Motor neuron (in vitro differentiated cells): Measurements from ENCODE around the gene SNAPC2. TPM values are rescaled to one million over a fixed set of nuclear protein-coding genes. Genes with fewer than 3 reads are reported as not detected.

Experiments
- ATAC-seq, 8 experiments: fragments of 200-7000 bp; cut with Tn5 transposase; replicated peaks in 6 of 8; 2 replicates each; pipeline ENCODE4 v1.8.0; 2021; ENCODE audit warnings: mild to moderate bottlenecking in 8 of 8, moderate library complexity in 8 of 8
- H3K27ac ChIP-seq, 2 donors: fragments of 250-450 bp; sonication (Bioruptor Pico); 2 replicates each; pipeline ENCODE4 v1.9.0; 2021; ENCODE audit warnings: antibody characterized with exemption in 2 of 2, mild to moderate bottlenecking in 2 of 2, moderate library complexity in 1 of 2
- H3K4me1 ChIP-seq, 2 donors: fragments of 250-450 bp; sonication (Bioruptor Pico); replicated peaks in 1 of 2; 2 replicates each; pipeline ENCODE4 v1.6.1; 2021; ENCODE audit warnings: antibody characterized with exemption in 2 of 2, mild to moderate bottlenecking in 2 of 2, moderate library complexity in 1 of 2
- H3K4me3 ChIP-seq, 5 donors: fragments of 250-450 bp; sonication (Bioruptor Pico); 2 replicates each; pipeline ENCODE4 v1.9.0; 2021; ENCODE audit warnings: antibody characterized with exemption in 5 of 5, mild to moderate bottlenecking in 5 of 5, moderate library complexity in 4 of 5
- WGBS, 10 experiments: fragments of 450-650 bp; shearing (Covaris generic); methylation state at CpG; one replicate each; pipeline ENCODE4 v1.0.0; 2022; 5-methylcytosine and 5-hydroxymethylcytosine counted together
- in situ Hi-C, 9 experiments: fragments of 400-800 bp; cut with MboI; loops; one replicate each; pipeline ENCODE4 v1.15.0; 2021; ENCODE audit warnings: low sequenced_read_pairs in 9 of 9, low pct_unique_long_range_greater_than_20kb in 2 of 9; ENCODE audit not compliant: unreplicated experiment in 9 of 9
- total RNA-seq, 8 experiments: library from RNA; unstranded; fragments of 300-600 nt; gene quantifications; 2 replicates each; pipeline versions ENCODE4 v1.2.3 to v1.2.4, GENCODE V29; 2022

Gene SNAPC2
- total RNA-seq, 8 experiments from 2014 or later: 12.5 to 27.1 (median 19.1) TPM

- WGBS, 10 experiments: 75 to 100% (median 88%) methylated on average over 1 to 6 of the region's 7 CpGs; no CpG with 5 or more reads in 6 of the 10 experiments
- in situ Hi-C loops: loop anchor here in 1 of 9 experiments (25.0 kb wide), 1 partner anchor 307 kb away; no protein-coding TSS in a partner anchor
- no peak for ATAC-seq
- H3K27ac ChIP-seq: no peak overlapping the region
- H3K4me3 ChIP-seq: no peak overlapping the region
- H3K4me1 ChIP-seq: peaks cover 8 to 16% of the 10 kb centered on the region in 2 donors
Measured at GRCh38 chr19:7930765-7931164, 10.6 kb downstream of the SNAPC2 start.

- ATAC-seq: no peak
- H3K4me3 ChIP-seq: no peak overlapping the region
- WGBS, 10 experiments: 93 to 96% methylated on average over 6 to 8 of the region's 36 CpGs; no CpG with 5 or more reads in 8 of the 10 experiments
- in situ Hi-C loops: loop anchor here in 1 of 9 experiments (25.0 kb wide), 1 partner anchor 306 kb away; no protein-coding TSS in a partner anchor
- peaks cover 6 to 13% of the 10 kb centered on the region in 2 donors for H3K4me1 ChIP-seq
- H3K27ac ChIP-seq: no peak overlapping the region
Measured at GRCh38 chr19:7931221-7932061, 11.3 kb downstream of the SNAPC2 start.

GRCh38 chr19:7932276-7932929 is 12.3 kb downstream of the SNAPC2 start:
- no peak for ATAC-seq
- Histone ChIP-seq H3K4me3 (no peak overlapping the region), H3K27ac (no peak overlapping the region), H3K4me1 (peaks cover 0 to 9% of the 10 kb centered on the region in 2 donors)
- 80 to 100% (median 96%) methylated on average over 1 to 5 of the region's 32 CpGs; no CpG with 5 or more reads in 7 of the 10 experiments for WGBS, 10 experiments
- in situ Hi-C loops: loop anchor here in 1 of 9 experiments (25.0 kb wide), 1 partner anchor 305 kb away; no protein-coding TSS in a partner anchor

- no CpG with 5 or more reads among the region's 10 CpGs for WGBS, 10 experiments
Measured at GRCh38 chr19:7932930-7933300, 12.8 kb downstream of the SNAPC2 start.

DNA sequence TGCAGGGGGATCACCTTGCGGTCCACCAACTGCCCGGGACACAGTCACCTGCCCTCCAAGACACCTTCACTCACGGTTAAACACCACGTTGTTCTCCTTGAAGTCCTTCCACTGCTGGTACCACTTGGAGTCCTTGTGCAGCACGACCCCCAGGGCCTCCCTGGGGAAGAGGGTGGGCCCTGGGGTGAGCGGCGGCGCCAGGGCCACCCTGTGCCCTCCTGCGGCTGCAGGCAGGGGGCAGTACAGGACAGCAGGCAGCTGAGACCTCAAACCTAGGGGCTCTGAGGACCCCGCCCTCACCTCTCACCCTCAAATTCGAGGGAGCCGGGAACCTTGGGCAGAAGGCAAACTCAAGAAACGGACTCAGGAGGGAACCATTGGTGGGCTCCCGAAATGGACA is 13.3 kb downstream of the SNAPC2 start:
- 100% methylated on average over 1 to 2 of the region's 14 CpGs; no CpG with 5 or more reads in 7 of the 10 experiments for WGBS, 10 experiments
- Histone ChIP-seq H3K4me1 (peaks cover 0 to 9% of the 10 kb centered on the region in 2 donors), H3K27ac (no peak overlapping the region), H3K4me3 (no peak overlapping the region)
- in situ Hi-C loops: loop anchor here in 1 of 9 experiments (25.0 kb wide), 1 partner anchor 304 kb away; no protein-coding TSS in a partner anchor
- ATAC-seq: no peak

More at GRCh38 chr19:7932930-7933300, 12.8 kb downstream of the SNAPC2 start:
- ATAC-seq: no peak
- Histone ChIP-seq H3K4me1 (peaks cover 0 to 9% of the 10 kb centered on the region in 2 donors), H3K27ac (no peak overlapping the region), H3K4me3 (no peak overlapping the region)
- in situ Hi-C loops: loop anchor here in 1 of 9 experiments (25.0 kb wide), 1 partner anchor 304 kb away; no protein-coding TSS in a partner anchor

- Histone ChIP-seq H3K4me1 (peaks cover 0 to 9% of the 10 kb centered on the region in 2 donors), H3K4me3 (no peak overlapping the region), H3K27ac (no peak overlapping the region)
- in situ Hi-C loops: loop anchor here in 1 of 9 experiments (25.0 kb wide), 1 partner anchor 303 kb away; no protein-coding TSS in a partner anchor
- WGBS, 10 experiments: 80 to 93% (median 85%) methylated on average over 1 to 12 of the region's 55 CpGs; no CpG with 5 or more reads in 5 of the 10 experiments
- ATAC-seq: peak in 1 of 8 experiments; percentile 15
Measured at GRCh38 chr19:7933828-7934725, 13.9 kb downstream of the SNAPC2 start.

GRCh38 chr19:7934766-7935165 is 14.6 kb downstream of the SNAPC2 start:
- no peak overlapping the region for H3K27ac ChIP-seq
- in situ Hi-C loops: loop anchor here in 1 of 9 experiments (25.0 kb wide), 1 partner anchor 303 kb away; no protein-coding TSS in a partner anchor
- H3K4me3 ChIP-seq: no peak overlapping the region
- 68 to 100% (median 92%) methylated on average over 1 to 13 of the region's 21 CpGs; no CpG with 5 or more reads in 4 of the 10 experiments for WGBS, 10 experiments
- H3K4me1 ChIP-seq: peaks cover 0 to 2% of the 10 kb centered on the region in 2 donors
- ATAC-seq: no peak

DNA sequence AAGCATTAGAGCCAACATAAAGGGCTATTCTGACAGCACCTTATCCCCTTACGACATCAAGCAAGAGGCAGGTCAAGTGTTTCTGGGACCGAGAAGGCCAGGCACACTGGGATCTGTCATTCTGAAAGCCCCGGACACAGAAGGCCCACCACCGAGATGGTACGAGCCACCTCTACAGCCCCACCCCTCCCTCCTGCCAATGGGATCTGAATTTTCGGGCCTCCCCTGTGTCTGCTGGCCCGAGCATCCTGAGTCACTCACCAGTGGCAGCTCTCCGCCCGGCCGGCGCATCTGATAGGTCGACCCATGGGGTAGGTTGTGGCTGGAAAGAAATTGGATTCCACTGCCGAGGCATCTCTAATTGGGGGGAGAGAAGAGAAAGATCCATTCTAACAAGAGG is 20.7 kb downstream of the SNAPC2 start:
- H3K4me1 ChIP-seq: peaks cover 7 to 9% of the 10 kb centered on the region in 2 donors
- H3K27ac ChIP-seq: no peak overlapping the region
- no peak for ATAC-seq
- 0 to 100% (median 88%) methylated on average over 1 to 2 of the region's 13 CpGs; no CpG with 5 or more reads in 6 of the 10 experiments for WGBS, 10 experiments
- in situ Hi-C loops: loop anchor here in 3 of 9 experiments (10.0 to 25.0 kb wide), 2 partner anchors 296 to 314 kb away; no protein-coding TSS in a partner anchor
- no peak overlapping the region for H3K4me3 ChIP-seq

- Histone ChIP-seq H3K4me1 (peaks cover 7 to 9% of the 10 kb centered on the region in 2 donors), H3K27ac (no peak overlapping the region), H3K4me3 (peak overlapping the region in 4 of 5 donors; percentile 70 to 85 (median 76))
- 60 to 100% (median 89%) methylated on average over 1 to 9 of the region's 19 CpGs; no CpG with 5 or more reads in 1 of the 10 experiments for WGBS, 10 experiments
- in situ Hi-C loops: loop anchor here in 3 of 9 experiments (10.0 to 25.0 kb wide), 2 partner anchors 295 to 313 kb away; no protein-coding TSS in a partner anchor
- no peak for ATAC-seq
Measured at GRCh38 chr19:7941895-7942596, 21.9 kb downstream of the SNAPC2 start.

GRCh38 chr19:7942981-7943443 is 22.9 kb downstream of the SNAPC2 start:
- peak overlapping the region; percentile 97 for H3K27ac ChIP-seq
- peak; percentile 11 to 26 (median 14) for ATAC-seq
- 3 to 17% (median 9%) methylated on average over 5 to 16 of the region's 33 CpGs; no CpG with 5 or more reads in 2 of the 10 experiments for WGBS, 10 experiments
- peaks cover 7 to 9% of the 10 kb centered on the region in 2 donors for H3K4me1 ChIP-seq
- peak overlapping the region; percentile 70 to 85 (median 73) for H3K4me3 ChIP-seq
- in situ Hi-C loops: loop anchor here in 3 of 9 experiments (10.0 to 25.0 kb wide), 2 partner anchors 294 to 312 kb away; no protein-coding TSS in a partner anchor
